T47D (cell line): ENCODE results near the gene RAPH1.

Experiments
- DNase-seq, 2 experiments: peaks; one replicate each; pipeline versions ENCODE4 v3.0.0 to v3.0.0-alpha.2; 2011 to 2012; ENCODE audit warnings: low read depth in 1 of 2, low spot score in 1 of 2
- JUND ChIP-seq: IDR thresholded peaks from 2 replicates; pipeline ENCODE4 v1.6.1; 2012; ENCODE audit warnings: low read depth
- in situ Hi-C: cut with HindIII; loops from 2 replicates; pipeline ENCODE4 v1.10.0; 2016; ENCODE audit warnings: low sequenced_read_pairs, low pct_unique_long_range_greater_than_20kb

The RAPH1 gene

DNA sequence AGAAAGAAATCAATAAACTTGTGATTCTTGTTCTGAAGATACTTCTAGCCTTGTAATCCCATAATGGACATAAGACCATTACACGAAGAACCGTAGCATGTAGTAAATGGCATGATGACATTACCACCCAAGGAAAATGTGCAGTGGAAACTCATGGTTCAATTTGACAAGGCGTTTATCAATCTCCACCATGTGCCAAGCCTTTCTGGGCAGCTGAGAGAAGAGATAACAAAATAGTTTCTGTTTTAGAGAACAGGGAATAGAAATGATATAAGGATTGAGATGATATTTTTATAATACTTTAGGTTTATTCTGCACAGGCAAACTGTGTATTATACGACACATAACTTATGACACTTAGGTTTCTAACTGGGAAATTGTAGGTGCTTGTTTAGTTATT is 187.7 kb downstream of the RAPH1 start:
- in situ Hi-C loops, result no loop called here
- no peak for DNase-seq
- TF ChIP-seq JUND, result no peak

- no peak for TF ChIP-seq JUND
These were observed 188.5 kb downstream of the RAPH1 start for GRCh38 chr2:203346612-203347011.

DNA sequence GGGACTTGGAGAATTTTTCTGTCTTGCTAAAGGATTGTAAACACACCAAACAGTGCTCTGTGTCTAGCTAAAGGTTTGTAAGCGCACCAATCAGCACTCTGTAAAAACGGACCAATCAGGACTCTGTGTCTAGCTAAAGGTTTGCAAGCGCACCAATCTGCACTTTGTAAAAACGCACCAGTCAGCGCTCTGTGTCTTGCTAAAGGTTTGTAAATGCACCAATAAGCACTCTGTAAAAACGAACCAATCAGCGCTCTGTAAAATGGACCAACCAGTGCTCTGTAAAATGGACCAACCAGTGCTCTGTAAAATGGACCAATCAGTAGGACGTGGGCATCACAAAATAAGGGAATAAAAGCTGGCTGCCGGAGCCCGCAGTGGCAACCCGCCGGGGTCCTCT is 190.4 kb downstream of the RAPH1 start:
- TF ChIP-seq JUND, result no peak
- no peak for DNase-seq
- in situ Hi-C loops, result no loop called here

More at GRCh38 chr2:203346612-203347011, 188.5 kb downstream of the RAPH1 start:
- DNase-seq, result no peak
- in situ Hi-C loops, result no loop called here
